GM12878 (cell line): Measurements from ENCODE around the gene DIAPH2. TPM values are rescaled to one million over a fixed set of nuclear protein-coding genes. Genes with fewer than 3 reads are reported as not detected.

Source experiments
- BACH1 ChIP-seq: fragments of 450-650 bp; IDR thresholded peaks from 2 replicates; pipeline ENCODE4 v1.6.1; 2017; ENCODE audit warnings: mild to moderate bottlenecking, borderline replicate concordance
- CHD4 ChIP-seq: fragments of 200-600 bp; sonication (generic); IDR thresholded peaks from 2 replicates; pipeline ENCODE4 v1.6.1; 2016; ENCODE audit warnings: mild to moderate bottlenecking
- IKZF2 ChIP-seq, 2 experiments: fragments of 450-650 bp; IDR thresholded peaks; 2 replicates each; pipeline ENCODE4 v1.6.1; 2017; ENCODE audit warnings: mild to moderate bottlenecking in 2 of 2, moderate library complexity in 2 of 2
- NR2C2 ChIP-seq: IDR thresholded peaks from 2 replicates; pipeline ENCODE4 v1.6.1; 2011; ENCODE audit warnings: borderline replicate concordance, low read depth; ENCODE audit not compliant: control insufficient read depth, insufficient read length
- POLR2A ChIP-seq: IDR thresholded peaks from 2 replicates; pipeline ENCODE4 v1.6.1; 2011; ENCODE audit warnings: low read depth, mild to moderate bottlenecking, low read length
- POLR2AphosphoS2 ChIP-seq: IDR thresholded peaks from 2 replicates; pipeline ENCODE4 v1.6.1; 2011; ENCODE audit warnings: low read depth, mild to moderate bottlenecking, low read length, improper control_type of control experiment, moderate library complexity
- STAT1 ChIP-seq: fragments of 450-650 bp; conservative IDR thresholded peaks from 2 replicates; pipeline ENCODE4 v1.6.1; 2014; ENCODE audit warnings: antibody characterized with exemption, mild to moderate bottlenecking
- STAT3 ChIP-seq: IDR thresholded peaks from 2 replicates; pipeline ENCODE4 v1.6.1; 2011; ENCODE audit warnings: low read depth, low read length, improper control_type of control experiment
- SUPT20H ChIP-seq: IDR thresholded peaks from 2 replicates; pipeline ENCODE4 v1.6.1; 2011; ENCODE audit warnings: low read depth, mild to moderate bottlenecking, low read length, moderate library complexity, borderline replicate concordance; ENCODE audit not compliant: control insufficient read depth
- ZNF622 ChIP-seq: fragments of 450-650 bp; IDR thresholded peaks from 2 replicates; pipeline ENCODE4 v1.6.1; 2017; ENCODE audit warnings: mild to moderate bottlenecking, inconsistent platforms
- polyA plus RNA-seq, 11 experiments: library from polyadenylated mRNA; depleted of rRNA in 4 of 11; unstranded in 6 of 11; stranded (reverse) in 5 of 11; fragments of >200 nt; fragmentation: Nextera tagmentation in 4 of 11; fragmentation: Illumina TruSeq in 1 of 11; extraction: Ambion mirVana in 4 of 11; extraction: Trizol in 1 of 11; gene quantifications; 1 replicate in 1 of 11; 2 replicates in 10 of 11; pipeline versions ENCODE4 v1.2.1 to v1.2.3, GENCODE V29; 2011 to 2016; ENCODE audit warnings: inconsistent platforms in 2 of 11, missing spikeins in 2 of 11, low read depth in 1 of 11
- total RNA-seq, 4 experiments: library from RNA; depleted of rRNA in 3 of 4; stranded (reverse); fragments of >200 nt in 3 of 4; fragmentation: Illumina TruSeq in 1 of 4; extraction: Trizol in 1 of 4; gene quantifications; 2 replicates each; pipeline versions ENCODE4 v1.2.1 to v1.2.3, GENCODE V29; 2013 to 2021
- TF ChIP-seq, protein P1 (sequence below): fragments of 450-650 bp; IDR thresholded peaks from 2 replicates; pipeline ENCODE4 v1.6.1; 2017; ENCODE audit warnings: mild to moderate bottlenecking, moderate library complexity
- TF ChIP-seq, protein P2 (sequence below): fragments of 450-650 bp; formaldehyde crosslinking; IDR thresholded peaks from 2 replicates; pipeline ENCODE4 v1.5.0; 2022; ENCODE audit warnings: mild to moderate bottlenecking, missing genetic modification characterization
- TF ChIP-seq, protein P3 (sequence below): IDR thresholded peaks from 2 replicates; pipeline ENCODE4 v1.6.1; 2011; ENCODE audit warnings: borderline replicate concordance, low read depth, mild to moderate bottlenecking, moderate library complexity, mixed read lengths, low read length; ENCODE audit not compliant: insufficient read depth; ENCODE audit errors: extremely low read length
- TF ChIP-seq, protein P4 (sequence below): fragments of 450-650 bp; IDR thresholded peaks from 2 replicates; pipeline ENCODE4 v1.6.1; 2017; ENCODE audit warnings: mild to moderate bottlenecking, moderate library complexity
- TF ChIP-seq, protein P5 (sequence below): IDR thresholded peaks from 2 replicates; pipeline ENCODE4 v1.6.1; 2011; ENCODE audit warnings: low read depth, low read length, improper control_type of control experiment, borderline replicate concordance

Gene DIAPH2
- total and polyA plus RNA-seq, 10 of the 15 experiments (the other 5 are each of a cell fraction or from before 2014, with no cell fraction given): 2.2 to 16.6 (median 8.8) TPM

DNA sequence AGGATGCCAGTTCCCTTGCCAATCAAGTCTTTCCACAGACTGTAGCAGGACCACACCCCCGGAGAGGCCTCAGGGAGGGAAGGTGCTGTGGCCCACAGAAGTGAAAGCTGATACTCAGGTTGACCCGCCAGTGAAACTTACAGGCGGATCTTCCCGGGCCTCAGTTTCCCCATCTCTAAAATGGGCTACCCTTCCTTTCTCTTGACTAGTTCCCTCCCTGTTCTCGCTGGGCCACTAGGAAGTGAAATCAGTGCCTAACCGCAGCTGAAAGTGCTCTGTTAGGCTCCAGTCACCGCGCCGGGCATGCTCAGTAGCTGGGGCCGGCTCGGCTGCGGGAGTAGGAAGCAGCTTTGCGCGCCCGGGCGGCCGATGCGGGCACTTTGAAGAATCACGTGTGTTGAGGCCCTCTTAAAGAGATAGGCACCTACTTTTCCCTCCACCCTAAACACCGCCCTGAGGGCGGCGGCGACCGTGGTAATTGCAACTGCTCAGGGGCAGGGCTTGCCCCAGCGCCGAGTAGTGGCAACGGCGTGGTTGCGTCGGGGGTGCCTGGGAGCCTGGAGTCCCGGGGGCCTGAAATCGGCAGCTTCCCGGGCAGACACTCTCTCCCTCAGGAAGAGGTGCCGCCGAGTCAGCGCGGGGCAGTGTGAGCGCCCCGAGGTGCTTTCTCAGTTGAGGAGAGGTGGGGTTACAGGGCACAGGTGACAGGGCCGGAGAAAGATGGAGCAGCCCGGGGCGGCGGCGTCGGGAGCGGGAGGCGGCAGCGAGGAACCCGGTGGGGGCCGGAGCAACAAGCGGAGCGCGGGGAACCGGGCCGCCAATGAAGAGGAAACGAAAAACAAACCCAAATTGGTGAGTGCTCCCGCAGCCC, at the start of gene DIAPH2 (continued):
- TF ChIP-seq, protein P1, sequence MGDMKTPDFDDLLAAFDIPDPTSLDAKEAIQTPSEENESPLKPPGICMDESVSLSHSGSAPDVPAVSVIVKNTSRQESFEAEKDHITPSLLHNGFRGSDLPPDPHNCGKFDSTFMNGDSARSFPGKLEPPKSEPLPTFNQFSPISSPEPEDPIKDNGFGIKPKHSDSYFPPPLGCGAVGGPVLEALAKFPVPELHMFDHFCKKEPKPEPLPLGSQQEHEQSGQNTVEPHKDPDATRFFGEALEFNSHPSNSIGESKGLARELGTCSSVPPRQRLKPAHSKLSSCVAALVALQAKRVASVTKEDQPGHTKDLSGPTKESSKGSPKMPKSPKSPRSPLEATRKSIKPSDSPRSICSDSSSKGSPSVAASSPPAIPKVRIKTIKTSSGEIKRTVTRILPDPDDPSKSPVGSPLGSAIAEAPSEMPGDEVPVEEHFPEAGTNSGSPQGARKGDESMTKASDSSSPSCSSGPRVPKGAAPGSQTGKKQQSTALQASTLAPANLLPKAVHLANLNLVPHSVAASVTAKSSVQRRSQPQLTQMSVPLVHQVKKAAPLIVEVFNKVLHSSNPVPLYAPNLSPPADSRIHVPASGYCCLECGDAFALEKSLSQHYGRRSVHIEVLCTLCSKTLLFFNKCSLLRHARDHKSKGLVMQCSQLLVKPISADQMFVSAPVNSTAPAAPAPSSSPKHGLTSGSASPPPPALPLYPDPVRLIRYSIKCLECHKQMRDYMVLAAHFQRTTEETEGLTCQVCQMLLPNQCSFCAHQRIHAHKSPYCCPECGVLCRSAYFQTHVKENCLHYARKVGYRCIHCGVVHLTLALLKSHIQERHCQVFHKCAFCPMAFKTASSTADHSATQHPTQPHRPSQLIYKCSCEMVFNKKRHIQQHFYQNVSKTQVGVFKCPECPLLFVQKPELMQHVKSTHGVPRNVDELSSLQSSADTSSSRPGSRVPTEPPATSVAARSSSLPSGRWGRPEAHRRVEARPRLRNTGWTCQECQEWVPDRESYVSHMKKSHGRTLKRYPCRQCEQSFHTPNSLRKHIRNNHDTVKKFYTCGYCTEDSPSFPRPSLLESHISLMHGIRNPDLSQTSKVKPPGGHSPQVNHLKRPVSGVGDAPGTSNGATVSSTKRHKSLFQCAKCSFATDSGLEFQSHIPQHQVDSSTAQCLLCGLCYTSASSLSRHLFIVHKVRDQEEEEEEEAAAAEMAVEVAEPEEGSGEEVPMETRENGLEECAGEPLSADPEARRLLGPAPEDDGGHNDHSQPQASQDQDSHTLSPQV: no peak
- TF ChIP-seq STAT1 (no peak), BACH1 (no peak), NR2C2 (no peak), SUPT20H (no peak), IKZF2 (IDR thresholded peaks at IDR 0.05) (peak; percentile 32 to 39; a peak in 2 of 4 replicates), POLR2AphosphoS2 (no peak), STAT3 (no peak), CHD4 (no peak), ZNF622 (no peak), POLR2A (peak; percentile 61)
- TF ChIP-seq, protein P2, sequence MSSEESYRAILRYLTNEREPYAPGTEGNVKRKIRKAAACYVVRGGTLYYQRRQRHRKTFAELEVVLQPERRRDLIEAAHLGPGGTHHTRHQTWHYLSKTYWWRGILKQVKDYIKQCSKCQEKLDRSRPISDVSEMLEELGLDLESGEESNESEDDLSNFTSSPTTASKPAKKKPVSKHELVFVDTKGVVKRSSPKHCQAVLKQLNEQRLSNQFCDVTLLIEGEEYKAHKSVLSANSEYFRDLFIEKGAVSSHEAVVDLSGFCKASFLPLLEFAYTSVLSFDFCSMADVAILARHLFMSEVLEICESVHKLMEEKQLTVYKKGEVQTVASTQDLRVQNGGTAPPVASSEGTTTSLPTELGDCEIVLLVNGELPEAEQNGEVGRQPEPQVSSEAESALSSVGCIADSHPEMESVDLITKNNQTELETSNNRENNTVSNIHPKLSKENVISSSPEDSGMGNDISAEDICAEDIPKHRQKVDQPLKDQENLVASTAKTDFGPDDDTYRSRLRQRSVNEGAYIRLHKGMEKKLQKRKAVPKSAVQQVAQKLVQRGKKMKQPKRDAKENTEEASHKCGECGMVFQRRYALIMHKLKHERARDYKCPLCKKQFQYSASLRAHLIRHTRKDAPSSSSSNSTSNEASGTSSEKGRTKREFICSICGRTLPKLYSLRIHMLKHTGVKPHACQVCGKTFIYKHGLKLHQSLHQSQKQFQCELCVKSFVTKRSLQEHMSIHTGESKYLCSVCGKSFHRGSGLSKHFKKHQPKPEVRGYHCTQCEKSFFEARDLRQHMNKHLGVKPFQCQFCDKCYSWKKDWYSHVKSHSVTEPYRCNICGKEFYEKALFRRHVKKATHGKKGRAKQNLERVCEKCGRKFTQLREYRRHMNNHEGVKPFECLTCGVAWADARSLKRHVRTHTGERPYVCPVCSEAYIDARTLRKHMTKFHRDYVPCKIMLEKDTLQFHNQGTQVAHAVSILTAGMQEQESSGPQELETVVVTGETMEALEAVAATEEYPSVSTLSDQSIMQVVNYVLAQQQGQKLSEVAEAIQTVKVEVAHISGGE (CRISPR knock-in tag): no peak
- TF ChIP-seq, protein P3, sequence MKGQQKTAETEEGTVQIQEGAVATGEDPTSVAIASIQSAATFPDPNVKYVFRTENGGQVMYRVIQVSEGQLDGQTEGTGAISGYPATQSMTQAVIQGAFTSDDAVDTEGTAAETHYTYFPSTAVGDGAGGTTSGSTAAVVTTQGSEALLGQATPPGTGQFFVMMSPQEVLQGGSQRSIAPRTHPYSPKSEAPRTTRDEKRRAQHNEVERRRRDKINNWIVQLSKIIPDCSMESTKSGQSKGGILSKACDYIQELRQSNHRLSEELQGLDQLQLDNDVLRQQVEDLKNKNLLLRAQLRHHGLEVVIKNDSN: peak; percentile 20
- TF ChIP-seq, protein P4, sequence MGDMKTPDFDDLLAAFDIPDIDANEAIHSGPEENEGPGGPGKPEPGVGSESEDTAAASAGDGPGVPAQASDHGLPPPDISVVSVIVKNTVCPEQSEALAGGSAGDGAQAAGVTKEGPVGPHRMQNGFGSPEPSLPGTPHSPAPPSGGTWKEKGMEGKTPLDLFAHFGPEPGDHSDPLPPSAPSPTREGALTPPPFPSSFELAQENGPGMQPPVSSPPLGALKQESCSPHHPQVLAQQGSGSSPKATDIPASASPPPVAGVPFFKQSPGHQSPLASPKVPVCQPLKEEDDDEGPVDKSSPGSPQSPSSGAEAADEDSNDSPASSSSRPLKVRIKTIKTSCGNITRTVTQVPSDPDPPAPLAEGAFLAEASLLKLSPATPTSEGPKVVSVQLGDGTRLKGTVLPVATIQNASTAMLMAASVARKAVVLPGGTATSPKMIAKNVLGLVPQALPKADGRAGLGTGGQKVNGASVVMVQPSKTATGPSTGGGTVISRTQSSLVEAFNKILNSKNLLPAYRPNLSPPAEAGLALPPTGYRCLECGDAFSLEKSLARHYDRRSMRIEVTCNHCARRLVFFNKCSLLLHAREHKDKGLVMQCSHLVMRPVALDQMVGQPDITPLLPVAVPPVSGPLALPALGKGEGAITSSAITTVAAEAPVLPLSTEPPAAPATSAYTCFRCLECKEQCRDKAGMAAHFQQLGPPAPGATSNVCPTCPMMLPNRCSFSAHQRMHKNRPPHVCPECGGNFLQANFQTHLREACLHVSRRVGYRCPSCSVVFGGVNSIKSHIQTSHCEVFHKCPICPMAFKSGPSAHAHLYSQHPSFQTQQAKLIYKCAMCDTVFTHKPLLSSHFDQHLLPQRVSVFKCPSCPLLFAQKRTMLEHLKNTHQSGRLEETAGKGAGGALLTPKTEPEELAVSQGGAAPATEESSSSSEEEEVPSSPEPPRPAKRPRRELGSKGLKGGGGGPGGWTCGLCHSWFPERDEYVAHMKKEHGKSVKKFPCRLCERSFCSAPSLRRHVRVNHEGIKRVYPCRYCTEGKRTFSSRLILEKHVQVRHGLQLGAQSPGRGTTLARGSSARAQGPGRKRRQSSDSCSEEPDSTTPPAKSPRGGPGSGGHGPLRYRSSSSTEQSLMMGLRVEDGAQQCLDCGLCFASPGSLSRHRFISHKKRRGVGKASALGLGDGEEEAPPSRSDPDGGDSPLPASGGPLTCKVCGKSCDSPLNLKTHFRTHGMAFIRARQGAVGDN: no peak
- TF ChIP-seq, protein P5, sequence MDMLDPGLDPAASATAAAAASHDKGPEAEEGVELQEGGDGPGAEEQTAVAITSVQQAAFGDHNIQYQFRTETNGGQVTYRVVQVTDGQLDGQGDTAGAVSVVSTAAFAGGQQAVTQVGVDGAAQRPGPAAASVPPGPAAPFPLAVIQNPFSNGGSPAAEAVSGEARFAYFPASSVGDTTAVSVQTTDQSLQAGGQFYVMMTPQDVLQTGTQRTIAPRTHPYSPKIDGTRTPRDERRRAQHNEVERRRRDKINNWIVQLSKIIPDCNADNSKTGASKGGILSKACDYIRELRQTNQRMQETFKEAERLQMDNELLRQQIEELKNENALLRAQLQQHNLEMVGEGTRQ: no peak; the same call in 1 of the 2 replicates
